Esophagus mucosa (tissue), 1 donor: ENCODE results near the gene DTX3L. TPM values are rescaled to one million over a fixed set of nuclear protein-coding genes. Genes with fewer than 3 reads are reported as not detected.
A peak's percentile ranks its signal among the peaks of the same experiment; 100 is the strongest.

ENCODE experiments used
- ATAC-seq: fragments of 200-7000 bp; cut with Tn5 transposase; one replicate; pipeline ENCODE4 v1.9.1; 2020
- total RNA-seq: library from RNA; stranded (reverse); gene quantifications from one replicate; pipeline ENCODE4 v1.2.4, GENCODE V29; 2023
- donor health status: DM: yes; HTN: yes; CAD: no.

DTX3L gene
- total RNA-seq, result 28.5 TPM

DNA sequence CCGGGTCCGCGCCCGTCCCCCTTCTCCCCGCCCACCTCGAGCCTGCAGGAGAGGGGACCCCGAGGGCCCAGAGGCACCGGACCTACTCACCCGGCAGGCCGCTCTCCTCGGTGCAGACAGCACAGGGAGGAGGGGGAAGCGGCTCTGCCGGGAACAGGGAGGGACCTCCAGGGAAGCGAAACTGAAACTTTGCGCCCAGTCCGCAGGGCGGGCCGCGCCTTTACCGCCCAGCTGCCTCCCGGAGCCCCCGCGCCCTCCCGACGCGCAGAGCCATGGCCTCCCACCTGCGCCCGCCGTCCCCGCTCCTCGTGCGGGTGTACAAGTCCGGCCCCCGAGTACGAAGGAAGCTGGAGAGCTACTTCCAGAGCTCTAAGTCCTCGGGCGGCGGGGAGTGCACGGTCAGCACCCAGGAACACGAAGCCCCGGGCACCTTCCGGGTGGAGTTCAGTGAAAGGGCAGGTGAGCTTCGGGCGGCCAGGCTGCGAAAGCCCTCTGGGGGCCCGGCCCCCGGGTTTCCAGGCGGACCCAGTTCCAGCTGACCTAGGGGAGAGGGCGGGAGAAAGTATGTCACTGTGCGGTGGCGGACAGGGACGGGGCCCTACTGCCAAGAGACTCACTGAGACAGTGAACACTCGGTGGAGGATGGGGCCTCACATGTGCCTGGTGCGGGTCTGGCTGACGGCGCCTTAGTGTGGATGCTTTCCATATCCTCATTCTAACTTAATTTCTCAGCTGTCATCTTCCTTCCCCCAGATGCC, at the start of gene DTX3L, which contains the start of gene PARP9:
DTX3L (plus strand) TSS at position 184 of the 758 bp plus-strand sequence; CDS start at position 273, 89 bp downstream.
PARP9 (minus strand) TSS at position 146 of the 758 bp plus-strand sequence. CDS start 4,680 bp downstream, outside the sequence.
- peak; percentile 97 for ATAC-seq

DNA sequence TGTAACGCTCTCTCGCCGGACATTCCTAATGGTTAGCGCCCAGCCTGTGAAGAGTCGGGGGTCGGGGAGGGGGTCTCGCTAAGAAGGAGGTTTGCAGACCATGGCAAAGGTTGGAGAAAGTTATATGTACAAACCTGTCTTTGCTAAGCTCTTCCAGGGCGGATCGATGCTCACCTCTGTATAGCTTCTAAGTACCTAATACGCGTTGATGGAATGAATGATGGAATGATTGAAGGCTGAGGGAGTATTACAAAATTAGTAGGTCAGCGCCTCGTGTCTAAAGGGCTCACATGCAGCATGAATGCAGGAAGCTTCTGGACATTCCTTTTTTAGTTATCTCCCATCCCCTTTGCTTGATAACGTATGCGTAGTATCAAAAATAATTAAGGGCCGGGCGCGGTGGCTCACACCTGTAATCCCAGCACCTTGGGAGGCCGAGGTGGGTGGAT, 49.1 kb upstream of the DTX3L start:
- no peak for ATAC-seq

DNA sequence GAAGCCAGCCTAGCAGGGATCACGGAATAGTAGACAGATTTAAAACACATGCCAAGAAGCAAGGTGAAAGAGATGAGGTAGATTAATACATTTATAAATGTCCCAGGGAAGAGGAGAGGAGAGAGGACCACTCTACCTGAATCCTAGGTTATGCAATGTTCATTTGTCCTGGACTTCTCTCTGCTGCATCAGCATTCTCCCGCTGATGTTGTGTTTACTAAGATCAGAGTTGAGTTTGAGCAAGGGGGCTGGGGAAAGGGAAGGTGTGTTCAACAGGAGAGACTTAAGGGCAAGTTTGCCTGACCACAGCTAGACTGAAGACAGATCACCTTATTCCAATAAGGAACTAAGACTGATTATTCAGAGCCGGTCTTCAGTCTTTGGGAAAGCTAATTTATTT, 48.3 kb upstream of the DTX3L start:
- no peak for ATAC-seq

DNA sequence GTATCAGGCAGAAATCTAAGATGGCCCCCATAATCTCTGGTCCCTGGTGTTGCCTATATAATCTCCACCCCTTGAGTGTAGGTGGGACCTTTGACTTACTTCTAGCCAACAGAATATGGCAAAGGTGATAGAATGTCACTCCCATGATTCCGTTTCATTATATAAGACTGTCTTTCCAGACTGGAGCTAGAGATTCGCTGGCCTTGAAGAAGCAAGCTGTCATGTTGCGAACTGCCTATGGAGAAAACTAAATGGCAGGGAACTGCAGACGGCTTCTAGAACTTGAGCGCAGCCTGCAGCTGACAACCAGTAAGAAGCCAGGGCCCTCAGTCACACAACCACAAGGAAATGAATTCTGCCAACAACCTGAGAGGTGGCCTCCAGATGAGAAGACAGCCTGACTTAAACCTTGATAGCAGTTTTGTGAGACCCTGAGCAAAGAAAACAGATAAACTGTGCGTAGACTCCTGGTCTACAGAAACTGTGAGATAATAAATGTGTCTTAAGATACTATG, 47.2 kb upstream of the DTX3L start:
- ATAC-seq, result no peak

DNA sequence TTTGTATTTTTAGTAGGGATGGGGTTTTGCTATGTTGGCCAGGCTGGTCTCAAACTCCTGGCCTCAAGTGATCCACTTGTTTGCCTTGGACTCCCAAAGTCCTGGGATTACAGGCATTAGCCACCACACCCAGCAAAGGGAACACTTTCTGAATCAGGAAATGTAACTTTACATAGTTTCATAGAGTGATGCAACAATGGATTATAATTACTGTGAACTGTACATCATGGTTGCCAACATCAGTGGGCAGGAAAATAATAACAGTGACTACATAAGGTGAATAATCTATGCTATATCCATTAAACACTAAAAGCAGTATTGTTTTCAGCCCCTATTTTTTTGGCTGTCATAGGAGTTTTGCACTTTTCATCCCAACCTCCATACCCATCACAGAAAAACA, 44.4 kb upstream of the DTX3L start:
- peak; percentile 88 for ATAC-seq

DNA sequence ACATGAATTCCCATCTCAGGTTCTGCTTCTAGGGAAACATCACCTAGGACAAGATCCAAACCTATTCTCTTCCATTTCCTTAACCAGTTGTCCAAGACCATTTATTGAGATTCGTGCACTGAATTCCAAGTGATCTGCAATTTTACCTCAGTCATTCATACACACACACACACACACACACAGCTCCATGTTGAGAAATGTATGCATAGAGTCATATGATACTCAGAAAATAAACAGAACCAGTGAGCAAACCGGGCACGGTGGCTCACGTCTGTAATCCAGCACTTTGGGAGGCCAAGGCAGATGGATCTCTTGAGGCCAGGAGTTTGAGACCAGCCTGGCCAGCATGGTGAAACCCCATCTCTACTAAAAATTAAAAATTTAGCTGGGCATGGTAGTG, 43.3 kb upstream of the DTX3L start:
- no peak for ATAC-seq

DNA sequence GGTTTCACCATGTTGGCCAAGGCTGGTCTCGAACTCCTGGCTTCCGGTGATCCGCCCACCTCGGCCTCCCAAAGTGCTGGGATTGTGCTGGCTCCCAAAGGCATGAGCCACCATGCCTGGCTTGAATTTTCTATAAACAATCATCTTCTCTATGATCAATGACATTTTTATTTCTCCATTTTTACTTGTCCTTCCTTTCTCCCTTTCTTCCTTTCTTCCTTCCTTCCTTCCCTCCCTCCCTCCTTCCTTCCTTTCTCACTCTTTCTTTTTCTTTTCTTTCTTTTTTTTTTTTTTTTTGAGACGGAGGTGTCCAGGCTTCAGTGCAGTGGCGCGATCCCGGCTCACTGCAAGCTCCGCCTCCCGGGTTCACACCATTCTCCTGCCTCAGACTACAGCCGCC, 40.8 kb upstream of the DTX3L start:
- no peak for ATAC-seq

DNA sequence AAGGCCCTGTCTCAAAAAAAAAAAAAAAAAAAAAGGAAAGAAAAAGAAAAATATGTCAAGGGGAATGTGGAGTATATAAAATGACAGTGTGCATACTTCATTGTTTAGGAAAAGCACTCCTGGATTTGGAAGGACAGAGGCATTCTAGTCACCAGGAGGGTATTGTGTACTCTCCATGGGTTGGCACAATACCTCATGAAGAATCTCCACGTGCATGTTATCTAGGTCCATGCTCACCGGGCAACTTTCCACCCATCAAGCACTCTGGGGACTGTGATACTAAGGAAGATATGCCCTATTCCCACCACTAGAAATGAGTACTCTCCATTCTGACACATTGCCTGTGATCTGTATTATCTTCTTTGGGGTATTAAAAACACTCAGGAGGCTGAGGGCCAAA, 34.0 kb upstream of the DTX3L start:
- no peak for ATAC-seq

DNA sequence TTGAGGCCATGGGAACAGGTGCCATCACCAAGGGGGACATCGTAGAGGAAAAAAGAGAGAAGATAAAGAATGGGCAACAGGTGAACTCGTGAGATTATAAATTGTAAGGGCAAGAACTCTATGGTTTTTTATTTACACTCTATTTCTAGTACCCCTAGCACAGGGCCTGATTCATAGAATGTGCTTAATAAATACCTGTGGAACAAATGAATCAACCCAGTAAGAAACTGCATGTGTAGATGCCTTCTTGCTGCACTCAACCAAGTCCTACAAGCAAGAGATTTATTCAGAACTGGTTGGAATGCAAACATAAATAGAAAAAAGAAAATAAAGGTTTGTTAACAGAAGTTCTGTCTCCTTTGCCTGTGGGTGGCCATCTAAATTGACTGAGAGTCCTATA, 30.7 kb upstream of the DTX3L start:
- no peak for ATAC-seq

DNA sequence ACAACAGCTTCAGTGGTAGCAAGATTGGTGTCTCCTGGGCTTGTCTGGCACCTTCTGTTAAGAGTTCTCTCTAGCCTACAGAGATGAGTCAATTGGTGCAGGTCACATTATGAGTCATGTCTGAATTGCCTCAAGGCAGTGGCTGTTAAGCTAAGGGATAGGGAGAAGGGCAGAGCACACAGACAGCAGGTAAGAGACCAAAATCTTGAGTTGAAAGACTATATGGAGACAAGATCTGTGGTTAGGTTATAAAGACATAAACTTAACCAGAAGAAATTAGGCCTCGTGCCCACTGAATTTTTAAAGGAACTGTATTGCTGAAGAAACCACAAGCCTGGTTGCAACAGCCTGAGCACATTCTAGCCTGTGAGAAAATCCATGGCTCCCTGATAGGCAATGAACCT, 30.2 kb upstream of the DTX3L start:
- peak; percentile 99 for ATAC-seq

DNA sequence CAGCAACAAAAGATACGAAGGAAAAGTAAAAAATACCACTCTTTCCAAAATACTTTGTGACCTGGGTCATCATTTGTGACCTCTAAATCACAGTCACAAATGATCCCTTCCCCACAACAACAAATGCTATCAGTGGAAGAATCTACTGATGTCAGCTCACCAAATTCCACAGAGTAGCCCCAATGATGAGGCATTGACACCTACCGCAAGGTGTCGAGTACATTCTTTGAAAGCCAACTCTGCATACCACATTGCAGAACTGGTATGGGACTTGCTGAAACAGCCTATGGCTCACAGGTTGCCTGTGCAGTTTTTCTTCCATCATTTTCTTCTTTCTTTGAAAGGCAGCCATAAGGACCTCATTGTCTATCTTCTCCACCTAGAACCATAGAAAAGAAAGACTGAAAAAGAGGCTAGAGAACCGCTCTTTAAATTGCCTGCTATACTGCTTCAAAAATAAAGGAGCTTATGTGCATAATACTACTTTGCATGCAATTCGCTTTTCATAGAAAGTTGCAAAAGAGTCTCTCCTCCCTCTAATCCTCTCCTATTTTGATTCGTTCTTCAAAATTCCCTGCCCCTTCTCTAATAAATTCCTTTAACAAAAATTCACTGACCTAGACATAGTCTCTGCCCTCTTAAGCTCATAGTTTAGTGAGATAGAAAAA, 28.0 kb upstream of the DTX3L start:
- ATAC-seq, result no peak

DNA sequence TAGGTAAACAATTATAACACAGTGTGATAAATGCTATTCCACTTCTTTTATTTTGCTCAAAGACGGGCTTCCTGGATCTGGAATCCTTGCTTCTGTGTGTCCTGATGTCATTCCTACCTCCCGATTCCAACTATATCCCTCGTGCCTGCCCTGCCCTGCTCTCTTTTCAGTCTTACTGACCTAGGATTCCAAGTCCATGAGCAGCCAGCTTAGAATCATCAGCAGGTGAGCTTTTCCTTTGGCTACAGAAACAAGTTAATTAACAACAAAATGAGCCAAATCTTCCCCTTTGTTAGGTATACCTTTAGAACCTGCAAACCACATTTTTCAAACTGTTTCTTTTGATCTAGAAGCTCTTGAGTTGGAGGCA, 27.5 kb upstream of the DTX3L start:
- ATAC-seq, result no peak

DNA sequence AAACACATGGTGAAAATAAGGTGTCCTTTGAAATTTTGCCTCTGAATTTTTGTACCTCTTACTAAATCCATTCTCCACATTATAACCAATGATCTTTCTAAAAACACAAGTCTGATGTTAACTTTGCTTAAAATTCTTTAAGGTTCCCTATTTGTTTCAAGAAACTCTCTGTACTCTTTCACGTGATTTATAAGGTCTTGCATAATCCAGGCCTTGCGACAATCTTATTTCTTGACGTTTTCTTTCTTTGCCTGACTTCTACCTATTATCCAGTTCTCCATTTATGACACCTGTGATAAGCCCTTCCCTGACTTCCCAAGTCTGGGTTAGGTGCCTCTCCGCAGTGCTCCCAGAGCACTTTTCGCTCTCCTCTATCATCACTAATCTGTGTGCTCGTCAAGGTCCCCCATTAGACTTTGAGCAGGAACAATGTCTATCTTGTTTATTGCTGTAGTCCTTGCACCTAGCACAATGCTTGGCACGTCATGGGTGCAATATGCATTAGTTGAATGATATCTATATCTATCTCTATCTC, 25.1 kb upstream of the DTX3L start:
- no peak for ATAC-seq

DNA sequence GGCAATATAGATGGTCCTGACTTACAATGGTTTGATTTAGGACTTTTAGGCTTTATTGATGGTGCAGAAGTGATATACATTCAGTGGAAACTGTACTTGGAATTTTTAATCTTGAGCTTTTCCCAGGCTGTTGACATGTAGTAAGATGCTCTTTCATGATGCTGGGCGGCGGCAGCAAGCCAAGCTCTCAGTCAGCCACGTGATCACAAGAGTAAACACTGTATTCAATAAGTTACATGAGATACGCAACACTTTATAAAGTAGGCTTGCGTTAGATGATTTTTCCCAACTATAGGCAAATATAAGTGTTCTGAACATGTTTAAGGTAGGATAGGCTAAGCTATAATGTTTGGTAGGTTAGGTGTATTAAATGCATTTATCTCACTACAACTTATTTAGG, 18.0 kb upstream of the DTX3L start:
- ATAC-seq, result no peak

DNA sequence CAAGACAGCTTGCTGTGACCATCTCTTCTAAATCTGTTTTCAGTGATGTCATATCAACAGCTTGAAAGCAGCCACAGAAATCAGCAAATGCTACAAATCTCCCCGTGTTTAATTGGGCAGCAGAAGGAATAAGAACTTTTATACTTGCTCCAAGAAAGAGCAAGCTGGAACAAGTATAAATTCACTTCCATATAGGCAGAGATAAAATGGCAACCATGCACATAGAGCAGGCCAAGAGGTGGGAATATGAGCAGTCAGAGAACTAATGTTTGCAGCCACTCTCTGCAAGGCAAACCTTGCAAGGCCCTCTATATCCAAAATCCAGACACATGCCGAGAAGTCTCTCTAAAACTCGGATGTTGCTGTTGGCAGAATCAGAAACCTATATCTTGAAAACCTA, 16.1 kb upstream of the DTX3L start:
- ATAC-seq, result no peak

DNA sequence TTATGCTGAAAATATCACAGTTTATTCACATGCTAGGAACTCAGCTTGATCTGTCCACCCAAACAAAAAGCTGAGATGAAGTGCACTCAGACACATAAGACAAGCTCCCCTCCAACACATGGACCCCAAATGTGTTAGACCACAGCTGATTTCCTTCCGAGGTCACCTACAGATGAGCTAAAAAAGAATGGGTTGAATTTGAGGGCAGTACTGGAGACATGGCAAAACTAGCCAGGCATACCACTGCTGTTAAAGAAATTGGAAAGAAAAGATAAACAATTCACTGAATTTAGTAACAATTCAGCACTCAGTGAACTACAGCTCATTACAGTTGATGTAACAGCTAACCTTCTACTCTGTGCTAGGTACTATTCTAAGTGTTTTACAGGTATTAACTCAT, 15.5 kb upstream of the DTX3L start:
- ATAC-seq, result no peak

DNA sequence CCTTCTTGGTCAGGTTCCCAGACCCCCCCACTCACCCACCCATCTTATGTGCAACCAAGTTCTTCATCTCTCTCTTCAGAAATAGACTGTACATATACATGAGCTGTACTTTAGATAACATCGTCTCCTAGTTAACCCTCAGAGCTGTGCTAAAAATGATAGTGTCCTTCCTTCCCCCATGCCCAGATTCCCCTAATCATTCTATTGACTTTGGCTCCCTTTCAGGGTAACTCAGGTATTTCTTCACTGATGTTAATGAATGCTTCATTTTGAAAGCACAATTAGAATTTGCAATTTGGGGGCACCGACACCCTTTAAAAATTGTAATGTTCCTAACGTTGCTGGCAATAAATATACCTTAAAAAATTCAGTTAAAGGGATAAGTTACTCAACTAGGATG, 11.0 kb upstream of the DTX3L start:
- no peak for ATAC-seq

DNA sequence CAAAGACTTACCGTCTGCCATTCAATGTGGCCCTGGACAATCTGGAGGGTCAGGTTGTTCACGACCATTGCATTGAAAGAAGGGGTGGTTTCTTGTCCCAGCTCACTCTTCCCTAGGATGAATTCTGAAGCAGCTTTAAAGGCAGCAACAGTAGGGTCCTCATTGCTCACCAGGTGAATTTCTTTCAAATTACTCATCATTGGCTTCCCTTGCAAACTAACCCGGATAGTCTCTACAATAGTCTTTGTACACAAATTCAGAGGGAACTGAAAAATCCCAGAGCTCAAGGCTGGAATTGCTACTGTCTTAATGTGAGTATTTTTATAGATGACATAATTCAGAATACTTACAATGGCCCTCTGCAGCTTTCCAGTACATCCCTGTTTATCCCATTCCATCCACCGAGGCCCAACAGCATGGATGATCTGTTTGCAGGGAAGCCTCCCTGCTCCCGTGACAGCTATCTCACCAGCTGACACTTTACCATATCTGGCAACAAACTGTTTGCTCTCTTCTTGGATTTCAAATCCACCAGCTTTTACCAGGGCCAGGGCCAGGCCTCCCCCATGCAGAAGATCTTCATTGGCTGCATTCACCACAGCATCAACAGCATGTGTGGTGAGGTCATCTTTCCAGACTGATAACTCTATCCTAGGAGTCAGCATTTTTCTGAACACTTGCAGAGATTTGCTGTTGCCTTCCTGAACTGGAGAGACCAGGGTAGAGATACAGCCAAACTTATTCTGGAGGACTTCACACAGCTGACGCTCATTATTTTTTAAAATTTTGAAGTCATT, 8.7 kb upstream of the DTX3L start:
- no peak for ATAC-seq

DNA sequence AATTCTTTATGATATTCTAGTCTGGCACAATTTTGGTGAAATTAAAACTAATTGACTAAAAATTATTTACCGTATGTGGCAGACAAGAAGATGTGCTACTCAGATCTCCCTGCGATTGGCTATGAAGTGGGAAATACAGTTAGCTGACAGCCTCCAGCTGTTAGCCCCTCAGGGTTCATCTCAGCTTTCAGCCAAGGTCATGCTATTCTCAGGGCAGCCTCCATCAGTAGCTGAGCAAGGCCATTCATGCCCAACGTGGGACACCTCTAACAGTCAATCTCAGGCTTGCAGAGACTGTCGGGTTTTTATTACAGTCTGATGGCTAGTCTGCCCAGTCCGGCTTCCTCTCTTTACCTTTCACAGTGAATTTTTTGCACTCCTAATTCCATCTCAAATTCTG, 6.8 kb upstream of the DTX3L start:
- no peak for ATAC-seq

DNA sequence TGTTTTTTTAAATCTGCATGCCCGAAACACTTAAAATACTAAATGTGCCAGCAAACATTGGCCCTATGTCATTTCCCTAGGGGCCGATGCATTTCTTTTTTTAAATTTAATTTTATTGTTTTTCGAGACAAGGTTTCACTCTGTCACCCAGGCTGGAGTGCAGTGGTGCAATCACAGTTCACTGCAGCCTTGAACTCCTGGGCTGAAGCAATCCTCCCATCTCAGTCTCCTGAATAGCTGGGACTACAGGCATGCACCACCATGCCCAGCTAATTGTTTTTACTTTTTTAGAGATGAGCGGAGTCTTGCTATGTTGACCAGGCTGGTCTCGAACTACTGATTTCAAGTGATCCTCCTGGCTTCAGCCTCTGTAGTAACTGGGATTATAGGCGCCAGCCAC, 5.5 kb upstream of the DTX3L start:
- ATAC-seq, result no peak

DNA sequence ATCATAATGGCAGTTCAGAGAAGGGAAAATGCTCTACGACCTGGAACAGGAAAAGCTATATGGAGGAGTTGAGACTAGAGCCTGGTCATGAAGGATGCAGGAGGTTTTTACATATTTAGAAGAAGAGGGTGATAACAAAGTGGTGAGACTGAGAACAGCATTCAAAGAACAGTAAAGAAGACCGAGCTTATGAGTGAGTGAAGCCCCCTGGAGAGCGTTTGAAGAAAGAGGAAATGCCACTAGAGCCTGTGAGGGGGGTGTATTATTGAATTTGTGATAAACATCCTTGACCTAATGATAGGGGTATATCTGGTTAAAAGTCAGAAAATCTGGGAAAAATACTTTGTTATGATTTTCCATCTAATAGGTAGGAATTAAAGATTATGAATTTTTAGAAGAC, 4.2 kb upstream of the DTX3L start:
- no peak for ATAC-seq

DNA sequence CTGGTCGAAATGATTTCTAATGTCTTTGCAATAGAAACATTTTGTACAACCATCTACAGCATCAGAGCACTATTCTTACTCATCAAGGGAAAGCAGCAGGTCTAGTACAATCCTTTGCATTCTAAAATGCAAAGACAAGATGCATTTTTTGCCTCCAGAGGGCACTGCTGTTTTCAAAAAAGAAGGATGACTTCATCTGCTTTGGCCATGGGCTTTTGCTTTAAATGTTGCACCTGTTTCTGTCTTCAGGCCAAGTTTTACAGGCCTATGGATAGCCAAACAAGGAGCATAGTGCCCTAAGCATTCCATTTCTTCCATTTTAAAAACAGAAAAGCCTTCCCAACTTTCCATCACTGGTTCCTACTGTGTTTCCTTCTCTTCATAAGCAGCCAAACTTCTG, 3.5 kb upstream of the DTX3L start:
- no peak for ATAC-seq
